ENCODE data around the gene DCTD.

DCTD gene

DNA sequence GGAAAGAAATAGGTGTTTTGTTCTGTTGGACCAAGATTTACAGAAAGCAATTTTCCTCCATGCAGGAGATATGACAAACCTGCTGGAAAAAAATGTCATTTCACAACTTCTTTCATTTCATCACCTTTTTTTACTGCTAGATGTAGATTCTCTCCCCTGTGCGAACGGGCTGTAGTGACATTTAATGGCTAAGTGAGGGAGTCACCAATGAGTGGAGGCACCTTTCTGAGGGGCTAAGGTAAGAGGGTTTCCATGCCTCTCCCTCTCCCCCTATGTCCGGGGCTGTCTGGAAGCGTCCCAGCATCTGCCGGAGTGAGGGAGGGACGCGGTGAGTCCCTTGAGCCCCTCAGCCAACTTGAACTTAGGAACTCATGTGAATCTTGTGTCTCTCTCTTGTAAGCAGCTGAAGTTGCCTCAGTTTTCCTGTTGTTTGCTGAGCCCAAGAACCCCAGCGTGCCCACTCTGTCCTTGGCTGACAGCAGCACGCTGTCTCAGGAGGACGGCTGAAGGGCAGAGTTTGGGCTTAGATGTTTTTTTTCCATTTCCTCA lies 42.3 kb downstream of the DCTD start (continued):
- TF ChIP-seq ZNF670 (tag by site-specific recombination; IDR thresholded peaks at IDR 0.05; ENCODE audit: low read depth) (no peak), ZNF350 (tag by site-specific recombination; IDR thresholded peaks at IDR 0.05) (no peak), ZNF266 (tag by site-specific recombination; IDR thresholded peaks at IDR 0.05; ENCODE audit: low read depth) (no peak), ZFP3 (tag by site-specific recombination; IDR thresholded peaks at IDR 0.05; ENCODE audit: low read depth) (no peak), ZNF561 (tag by site-specific recombination; IDR thresholded peaks at IDR 0.05; ENCODE audit: borderline replicate concordance) (no peak), ZNF138 (tag by site-specific recombination; IDR thresholded peaks at IDR 0.05; ENCODE audit: borderline replicate concordance) (no peak), ZNF449 (tag by site-specific recombination; IDR thresholded peaks at IDR 0.05) (no peak)
- TF ChIP-seq, protein P1, sequence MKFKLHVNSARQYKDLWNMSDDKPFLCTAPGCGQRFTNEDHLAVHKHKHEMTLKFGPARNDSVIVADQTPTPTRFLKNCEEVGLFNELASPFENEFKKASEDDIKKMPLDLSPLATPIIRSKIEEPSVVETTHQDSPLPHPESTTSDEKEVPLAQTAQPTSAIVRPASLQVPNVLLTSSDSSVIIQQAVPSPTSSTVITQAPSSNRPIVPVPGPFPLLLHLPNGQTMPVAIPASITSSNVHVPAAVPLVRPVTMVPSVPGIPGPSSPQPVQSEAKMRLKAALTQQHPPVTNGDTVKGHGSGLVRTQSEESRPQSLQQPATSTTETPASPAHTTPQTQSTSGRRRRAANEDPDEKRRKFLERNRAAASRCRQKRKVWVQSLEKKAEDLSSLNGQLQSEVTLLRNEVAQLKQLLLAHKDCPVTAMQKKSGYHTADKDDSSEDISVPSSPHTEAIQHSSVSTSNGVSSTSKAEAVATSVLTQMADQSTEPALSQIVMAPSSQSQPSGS (tag by site-specific recombination; IDR thresholded peaks at IDR 0.05; ENCODE audit: low read depth): no peak

DNA sequence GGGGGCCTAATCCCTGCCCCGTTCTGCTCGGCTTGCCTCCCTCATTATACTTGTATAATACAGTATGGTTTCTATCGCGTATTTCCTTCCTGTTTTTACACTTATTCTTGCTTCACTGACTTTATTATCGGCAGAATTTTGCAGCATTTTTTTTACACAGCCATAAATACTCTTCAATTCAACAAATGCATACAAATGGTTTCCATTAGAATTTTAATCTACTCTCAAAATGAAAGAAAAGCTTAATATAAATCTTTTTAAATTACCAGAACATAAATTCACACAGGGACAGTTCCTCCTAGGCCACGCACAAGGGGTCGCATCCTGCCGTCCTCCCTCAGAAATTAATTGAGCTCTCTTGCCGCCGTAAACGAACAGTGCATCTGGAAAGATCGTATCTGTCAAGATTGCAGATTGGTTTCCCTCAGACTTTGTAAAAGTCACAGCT lies 42.9 kb downstream of the DCTD start:
- no peaks in the 10 kb centered on the region for H3K4me1 ChIP-seq (ENCODE audit: control insufficient read depth, insufficient read depth, low read length)
- CTCF ChIA-PET: no interaction called here
- no peaks in the 10 kb centered on the region for H3K9me3 ChIP-seq (ENCODE audit: control insufficient read depth, insufficient read depth, low read depth, low read length)
- H3K27ac ChIP-seq (ENCODE audit: extremely low read depth, low read depth, low read length): no peak overlapping the region
- TF ChIP-seq ZFP41 (tag by site-specific recombination; IDR thresholded peaks at IDR 0.05; ENCODE audit: borderline replicate concordance) (no peak), PRDM4 (tag by site-specific recombination; IDR thresholded peaks at IDR 0.05) (no peak)
- peaks cover 0 to 2% of the 10 kb centered on the region in 2 experiments; a peak in 1 of 3 replicates for H3K36me3 ChIP-seq (ENCODE audit: control insufficient read depth in 2 of 2, insufficient read depth in 1 of 2, low read length in 2 of 2)
- POLR2A ChIA-PET: no interaction called here
- no peak overlapping the region for H3K4me3 ChIP-seq (ENCODE audit: low read depth, low read length)

- H3K27ac ChIP-seq (ENCODE audit: extremely low read depth, low read depth, low read length): no peak overlapping the region
- H3K4me3 ChIP-seq (ENCODE audit: low read depth, low read length): no peak overlapping the region
- no peaks in the 10 kb centered on the region for H3K9me3 ChIP-seq (ENCODE audit: control insufficient read depth, insufficient read depth, low read depth, low read length)
- ChIA-PET CTCF (no interaction called here), POLR2A (no interaction called here)
- peaks cover 0 to 2% of the 10 kb centered on the region in 2 experiments; a peak in 1 of 3 replicates for H3K36me3 ChIP-seq (ENCODE audit: control insufficient read depth in 2 of 2, insufficient read depth in 1 of 2, low read length in 2 of 2)
- TF ChIP-seq ZNF521 (tag by site-specific recombination; IDR thresholded peaks at IDR 0.05) (no peak), ZNF561 (tag by site-specific recombination; IDR thresholded peaks at IDR 0.05; ENCODE audit: borderline replicate concordance) (no peak), ZNF555 (tag by site-specific recombination; conservative IDR thresholded peaks at IDR 0.05) (no peak), ZNF19 (tag by site-specific recombination; IDR thresholded peaks at IDR 0.05; ENCODE audit: low read depth) (no peak), ZNF174 (tag by site-specific recombination; IDR thresholded peaks at IDR 0.05) (no peak), ZNF350 (tag by site-specific recombination; IDR thresholded peaks at IDR 0.05) (no peak)
- TF ChIP-seq, protein P2, sequence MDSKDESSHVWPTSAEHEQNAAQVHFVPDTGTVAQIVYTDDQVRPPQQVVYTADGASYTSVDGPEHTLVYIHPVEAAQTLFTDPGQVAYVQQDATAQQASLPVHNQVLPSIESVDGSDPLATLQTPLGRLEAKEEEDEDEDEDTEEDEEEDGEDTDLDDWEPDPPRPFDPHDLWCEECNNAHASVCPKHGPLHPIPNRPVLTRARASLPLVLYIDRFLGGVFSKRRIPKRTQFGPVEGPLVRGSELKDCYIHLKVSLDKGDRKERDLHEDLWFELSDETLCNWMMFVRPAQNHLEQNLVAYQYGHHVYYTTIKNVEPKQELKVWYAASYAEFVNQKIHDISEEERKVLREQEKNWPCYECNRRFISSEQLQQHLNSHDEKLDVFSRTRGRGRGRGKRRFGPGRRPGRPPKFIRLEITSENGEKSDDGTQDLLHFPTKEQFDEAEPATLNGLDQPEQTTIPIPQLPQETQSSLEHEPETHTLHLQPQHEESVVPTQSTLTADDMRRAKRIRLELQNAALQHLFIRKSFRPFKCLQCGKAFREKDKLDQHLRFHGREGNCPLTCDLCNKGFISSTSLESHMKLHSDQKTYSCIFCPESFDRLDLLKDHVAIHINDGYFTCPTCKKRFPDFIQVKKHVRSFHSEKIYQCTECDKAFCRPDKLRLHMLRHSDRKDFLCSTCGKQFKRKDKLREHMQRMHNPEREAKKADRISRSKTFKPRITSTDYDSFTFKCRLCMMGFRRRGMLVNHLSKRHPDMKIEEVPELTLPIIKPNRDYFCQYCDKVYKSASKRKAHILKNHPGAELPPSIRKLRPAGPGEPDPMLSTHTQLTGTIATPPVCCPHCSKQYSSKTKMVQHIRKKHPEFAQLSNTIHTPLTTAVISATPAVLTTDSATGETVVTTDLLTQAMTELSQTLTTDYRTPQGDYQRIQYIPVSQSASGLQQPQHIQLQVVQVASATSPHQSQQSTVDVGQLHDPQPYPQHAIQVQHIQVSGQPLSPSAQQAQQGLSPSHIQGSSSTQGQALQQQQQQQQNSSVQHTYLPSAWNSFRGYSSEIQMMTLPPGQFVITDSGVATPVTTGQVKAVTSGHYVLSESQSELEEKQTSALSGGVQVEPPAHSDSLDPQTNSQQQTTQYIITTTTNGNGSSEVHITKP (tag by site-specific recombination; IDR thresholded peaks at IDR 0.05): no peak
- no peaks in the 10 kb centered on the region for H3K4me1 ChIP-seq (ENCODE audit: control insufficient read depth, insufficient read depth, low read length)
Observed at GRCh38 chr4:182873726-182874125, 43.5 kb downstream of the DCTD start.
